Measurements from ENCODE around the gene SLC39A2. TPM values are rescaled to one million over a fixed set of nuclear protein-coding genes. Genes with fewer than 3 reads are reported as not detected.

Gene SLC39A2
- total and polyA plus RNA-seq, 4 donors, result 0.05 to 0.08 TPM; not detected in 2

DNA sequence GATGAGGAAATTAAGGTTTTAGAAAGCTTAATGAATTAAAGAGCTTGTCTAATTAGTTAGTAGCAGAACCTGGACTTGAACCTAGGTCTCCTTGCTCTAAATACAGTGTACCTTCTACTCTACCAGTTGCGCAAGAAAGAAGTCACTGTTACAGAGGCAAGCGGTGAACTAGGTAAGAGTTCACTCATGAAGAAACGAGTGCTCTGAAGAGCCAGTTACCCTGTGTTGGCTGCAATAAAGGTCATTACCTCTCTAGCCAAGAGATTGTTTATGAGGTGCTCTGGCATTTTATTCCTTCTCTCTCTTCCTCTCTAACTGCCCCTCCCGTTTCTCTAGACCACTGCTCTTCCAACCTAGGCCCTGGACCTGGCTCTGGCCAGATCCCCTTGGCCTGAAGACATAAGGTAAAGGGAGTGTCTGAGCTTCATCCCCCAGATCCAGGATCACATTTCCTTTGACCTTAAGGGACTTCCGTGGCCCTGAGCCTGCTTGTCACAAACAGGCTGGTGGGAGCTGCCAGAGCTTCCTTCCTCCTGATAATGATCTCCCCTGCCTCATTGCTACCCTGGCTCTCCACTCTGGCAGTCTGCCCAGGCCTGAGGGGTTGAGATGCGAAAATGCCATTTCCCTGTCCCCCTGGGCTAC lies 45.0 kb downstream of the SLC39A2 start (continued):
- peak; percentile 68 for TF ChIP-seq REST (IDR thresholded peaks at IDR 0.05)
- TF ChIP-seq FOXA2 (IDR thresholded peaks at IDR 0.05), result peak; percentile 61
- TF ChIP-seq MAX (IDR thresholded peaks at IDR 0.05), result peak; percentile 86
- peak; percentile 97 to 98 for TF ChIP-seq RXRA (IDR thresholded peaks at IDR 0.05)
- TF ChIP-seq HNF4G (IDR thresholded peaks at IDR 0.05), result peak; percentile 36
- peak; percentile 46 for TF ChIP-seq ZBTB33 (IDR thresholded peaks at IDR 0.05)
- peak; percentile 30 to 34 for TF ChIP-seq RAD21 (IDR thresholded peaks at IDR 0.05)
- peak; percentile 93 for TF ChIP-seq SP1 (IDR thresholded peaks at IDR 0.05)
- peak; percentile 60 for TF ChIP-seq YY1 (IDR thresholded peaks at IDR 0.05)
- TF ChIP-seq HNF4A (conservative IDR thresholded peaks at IDR 0.05), result peak; percentile 80 to 86

GRCh38 chr14:21047378-21047781 lies 48.3 kb downstream of the SLC39A2 start:
- Histone ChIP-seq H3K9me3 (ENCODE audit: control insufficient read depth in 4 of 4, low read length in 3 of 4) (no peaks in the 10 kb centered on the region), H3K27ac (ENCODE audit: low read depth in 1 of 2, low read length in 2 of 2) (peak overlapping the region; percentile 31 to 39), H3K4me1 (ENCODE audit: control insufficient read depth in 4 of 4, insufficient read depth in 4 of 4, low read length in 3 of 4) (peaks cover 27 to 72% (median 48%) of the 10 kb centered on the region in 4 donors), H3K4me3 (ENCODE audit: low read depth in 1 of 3, low read length in 3 of 3) (no peak overlapping the region), H3K36me3 (ENCODE audit: control insufficient read depth in 4 of 4, insufficient read depth in 3 of 4, low read depth in 1 of 4, low read length in 3 of 4) (no peaks in the 10 kb centered on the region), H3K9ac (ENCODE audit: low read depth in 1 of 2, low read length in 2 of 2) (no peak overlapping the region), H3K27me3 (ENCODE audit: control insufficient read depth in 4 of 4, insufficient read depth in 4 of 4, low read length in 3 of 4) (no peaks in the 10 kb centered on the region)
- DNase-seq (ENCODE audit: low spot score), result no peak
- TF ChIP-seq YY1 (IDR thresholded peaks at IDR 0.05) (peak; percentile 16), JUND (IDR thresholded peaks at IDR 0.05) (peak in 1 of 2 donors; percentile 71), GABPA (IDR thresholded peaks at IDR 0.05 in 1 of 2, conservative IDR thresholded peaks at IDR 0.05 in 1 of 2) (no peak), RXRA (IDR thresholded peaks at IDR 0.05) (peak; percentile 69 to 77), NR2F2 (IDR thresholded peaks at IDR 0.05) (no peak), RAD21 (IDR thresholded peaks at IDR 0.05) (peak; percentile 7 to 27), MAX (IDR thresholded peaks at IDR 0.05) (peak; percentile 61), HNF4G (IDR thresholded peaks at IDR 0.05) (no peak), EGR1 (IDR thresholded peaks at IDR 0.05; ENCODE audit: low read depth in 2 of 2) (no peak), SP1 (IDR thresholded peaks at IDR 0.05) (peak; percentile 50), HNF4A (conservative IDR thresholded peaks at IDR 0.05) (peak; percentile 54 to 67), FOXA2 (IDR thresholded peaks at IDR 0.05) (no peak), ZBTB33 (IDR thresholded peaks at IDR 0.05) (no peak), FOXA1 (IDR thresholded peaks at IDR 0.05) (no peak), REST (IDR thresholded peaks at IDR 0.05) (no peak), TAF1 (conservative IDR thresholded peaks at IDR 0.05) (no peak)
- TF ChIP-seq, protein P1, sequence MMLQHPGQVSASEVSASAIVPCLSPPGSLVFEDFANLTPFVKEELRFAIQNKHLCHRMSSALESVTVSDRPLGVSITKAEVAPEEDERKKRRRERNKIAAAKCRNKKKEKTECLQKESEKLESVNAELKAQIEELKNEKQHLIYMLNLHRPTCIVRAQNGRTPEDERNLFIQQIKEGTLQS (IDR thresholded peaks at IDR 0.05), result peak; percentile 35
- TF ChIP-seq, protein P2, sequence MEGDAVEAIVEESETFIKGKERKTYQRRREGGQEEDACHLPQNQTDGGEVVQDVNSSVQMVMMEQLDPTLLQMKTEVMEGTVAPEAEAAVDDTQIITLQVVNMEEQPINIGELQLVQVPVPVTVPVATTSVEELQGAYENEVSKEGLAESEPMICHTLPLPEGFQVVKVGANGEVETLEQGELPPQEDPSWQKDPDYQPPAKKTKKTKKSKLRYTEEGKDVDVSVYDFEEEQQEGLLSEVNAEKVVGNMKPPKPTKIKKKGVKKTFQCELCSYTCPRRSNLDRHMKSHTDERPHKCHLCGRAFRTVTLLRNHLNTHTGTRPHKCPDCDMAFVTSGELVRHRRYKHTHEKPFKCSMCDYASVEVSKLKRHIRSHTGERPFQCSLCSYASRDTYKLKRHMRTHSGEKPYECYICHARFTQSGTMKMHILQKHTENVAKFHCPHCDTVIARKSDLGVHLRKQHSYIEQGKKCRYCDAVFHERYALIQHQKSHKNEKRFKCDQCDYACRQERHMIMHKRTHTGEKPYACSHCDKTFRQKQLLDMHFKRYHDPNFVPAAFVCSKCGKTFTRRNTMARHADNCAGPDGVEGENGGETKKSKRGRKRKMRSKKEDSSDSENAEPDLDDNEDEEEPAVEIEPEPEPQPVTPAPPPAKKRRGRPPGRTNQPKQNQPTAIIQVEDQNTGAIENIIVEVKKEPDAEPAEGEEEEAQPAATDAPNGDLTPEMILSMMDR (IDR thresholded peaks at IDR 0.05; ENCODE audit: low read depth, low read length, missing input control), result no peak
- 63% methylated on average over 2 of the region's 2 CpGs for WGBS

Measured in liver (tissue), 9 donors.